GM18505 (cell line): ENCODE measurements around the gene ZER1.

ENCODE experiments used
- ATAC-seq: cut with Tn5 transposase; IDR thresholded peaks from one replicate; pipeline ENCODE4 v1.9.1; 2021; ENCODE audit not compliant: unreplicated experiment
- POLR2A ChIP-seq: IDR thresholded peaks from 4 replicates; pipeline ENCODE4 v1.6.1; 2011; ENCODE audit warnings: borderline replicate concordance; ENCODE audit not compliant: insufficient read depth, insufficient read length; ENCODE audit errors: extremely low read depth

ZER1 gene

DNA sequence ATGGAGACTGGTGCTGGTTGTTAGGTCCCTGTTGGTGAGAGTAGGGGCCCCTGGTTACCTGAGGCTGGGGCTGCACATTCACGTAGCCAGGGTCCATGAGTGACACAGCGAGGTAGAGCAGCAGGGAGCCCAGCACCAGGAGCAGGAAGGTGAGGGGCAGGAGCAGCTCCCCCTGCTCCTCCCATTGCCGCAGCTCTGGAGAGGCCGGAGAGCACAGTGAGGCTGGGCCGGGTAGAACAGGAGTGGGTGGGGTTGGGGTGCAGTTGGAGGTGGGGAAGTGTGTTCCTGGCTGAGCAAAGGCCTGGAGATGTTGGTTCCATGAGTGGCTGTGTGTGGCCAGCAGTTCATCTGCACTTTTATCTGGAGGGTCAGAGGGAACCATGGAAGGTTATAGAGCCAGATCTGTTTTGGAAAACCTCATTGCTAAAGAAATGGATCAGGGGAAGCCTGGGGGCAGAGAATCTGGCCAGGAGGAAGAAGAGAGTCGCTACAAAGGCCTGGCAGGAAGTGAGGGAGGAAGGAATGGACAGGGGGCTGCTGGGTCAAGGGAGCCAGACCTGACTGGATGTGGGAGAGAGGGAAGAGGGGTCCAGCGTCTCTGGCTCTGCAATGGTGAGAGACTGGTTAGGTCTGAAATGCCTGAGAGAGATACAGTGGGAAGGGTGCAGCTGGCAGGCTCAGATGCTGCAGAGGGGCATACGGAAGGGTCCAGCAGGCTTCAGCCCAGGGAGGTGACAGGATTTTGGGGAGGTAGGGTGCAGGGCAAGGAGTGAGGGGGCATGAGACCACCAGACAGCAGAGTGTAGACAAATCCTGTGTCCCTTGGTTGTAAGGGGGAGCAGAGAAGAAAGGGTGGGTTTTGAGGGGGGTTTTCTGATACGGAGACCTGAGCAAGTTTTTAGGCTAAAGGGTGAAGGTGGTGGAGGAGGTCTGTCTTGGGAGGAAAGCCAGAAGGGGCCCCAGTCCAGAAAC lies 49.1 kb downstream of the ZER1 start:
- no peak for TF ChIP-seq POLR2A
- no peak for ATAC-seq

DNA sequence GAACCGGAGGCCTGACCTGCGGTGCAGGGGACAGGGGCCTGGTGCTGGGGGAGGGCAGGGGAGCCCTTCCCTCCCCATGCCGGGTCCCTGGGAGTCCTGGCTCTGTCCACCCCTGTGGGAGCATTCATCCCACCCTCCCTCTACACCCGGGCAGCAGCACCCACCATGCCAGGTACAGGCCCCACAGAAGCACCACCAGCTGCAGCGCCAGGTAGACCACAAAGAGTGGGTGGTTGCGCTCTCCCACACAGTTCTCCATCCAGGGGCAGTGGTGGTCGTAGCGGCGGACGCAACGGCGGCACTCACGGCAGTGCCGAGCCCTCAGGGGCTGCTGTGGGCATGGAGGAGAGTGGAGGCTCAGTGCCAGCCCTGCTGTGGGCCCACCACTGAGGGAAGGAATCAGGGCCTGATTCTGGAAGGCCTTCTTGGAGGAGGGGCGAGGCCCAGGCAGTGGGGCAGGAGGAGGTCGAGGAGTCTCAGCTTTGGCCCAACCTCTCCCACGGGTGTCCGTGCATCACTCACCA lies 50.2 kb downstream of the ZER1 start:
- no peak for ATAC-seq
- TF ChIP-seq POLR2A = no peak

DNA sequence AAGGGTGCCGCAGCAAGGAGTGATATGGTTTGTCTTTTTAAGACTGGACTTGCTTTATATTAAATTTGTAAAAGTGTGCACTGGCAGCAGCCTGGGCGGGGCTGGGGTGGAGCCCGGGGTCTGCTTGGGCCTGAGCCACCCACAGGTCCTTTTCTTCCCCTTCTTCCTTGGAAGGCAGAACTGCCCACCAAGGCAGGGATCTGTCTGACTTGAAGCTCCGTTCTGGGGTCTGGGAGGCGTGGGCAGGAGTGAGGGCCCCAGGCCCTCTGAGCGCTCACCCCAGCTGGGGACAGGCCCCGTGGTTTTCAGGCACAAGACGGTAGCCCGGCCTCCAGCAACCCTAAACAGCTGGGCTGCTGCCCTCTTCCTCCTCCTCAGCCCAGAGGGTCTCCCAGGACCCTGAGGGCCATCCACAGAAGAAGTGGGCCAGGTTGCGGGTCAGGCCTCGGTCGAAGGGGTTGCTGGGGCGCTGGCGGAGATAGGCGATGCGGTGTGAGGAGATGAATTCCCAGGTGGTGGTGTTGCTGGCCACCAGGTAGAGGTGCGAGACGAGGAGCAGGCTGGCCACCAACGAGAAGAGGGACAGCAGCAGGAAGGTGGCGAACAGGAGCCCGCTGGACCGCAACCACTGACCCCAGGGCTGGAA lies 50.8 kb downstream of the ZER1 start:
- no peak for ATAC-seq

DNA sequence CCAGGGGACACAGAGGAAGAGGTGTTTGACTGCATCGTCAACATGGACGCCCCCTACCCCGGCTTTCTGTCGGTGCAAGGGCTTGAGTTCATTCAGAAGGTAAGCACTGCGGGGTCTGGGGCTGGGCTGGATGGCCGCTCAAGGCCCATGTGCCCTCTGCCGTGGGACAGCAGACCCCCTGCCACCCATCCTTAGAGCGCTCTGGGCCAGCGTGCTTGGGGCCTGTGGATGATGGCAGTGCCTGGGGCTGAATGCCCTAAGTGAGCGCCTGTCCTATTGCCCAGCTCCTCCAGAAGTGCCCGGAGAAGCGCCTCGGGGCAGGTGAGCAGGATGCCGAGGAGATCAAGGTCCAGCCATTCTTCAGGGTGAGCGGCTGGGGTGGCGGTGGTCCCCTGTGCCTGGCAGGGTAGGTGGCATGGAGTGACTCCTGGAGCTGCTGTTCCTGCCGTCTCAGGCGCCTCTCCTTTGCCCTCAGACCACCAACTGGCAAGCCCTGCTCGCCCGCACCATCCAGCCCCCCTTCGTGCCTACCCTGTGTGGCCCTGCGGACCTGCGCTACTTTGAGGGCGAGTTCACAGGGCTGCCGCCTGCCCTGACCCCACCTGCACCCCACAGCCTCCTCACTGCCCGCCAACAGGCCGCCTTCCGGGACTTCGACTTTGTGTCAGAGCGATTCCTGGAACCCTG lies 51.7 kb downstream of the ZER1 start:
- TF ChIP-seq POLR2A = peak; percentile 17
- ATAC-seq = no peak

More for the DNA sequence above, 50.8 kb downstream of the ZER1 start:
- no peak for TF ChIP-seq POLR2A

DNA sequence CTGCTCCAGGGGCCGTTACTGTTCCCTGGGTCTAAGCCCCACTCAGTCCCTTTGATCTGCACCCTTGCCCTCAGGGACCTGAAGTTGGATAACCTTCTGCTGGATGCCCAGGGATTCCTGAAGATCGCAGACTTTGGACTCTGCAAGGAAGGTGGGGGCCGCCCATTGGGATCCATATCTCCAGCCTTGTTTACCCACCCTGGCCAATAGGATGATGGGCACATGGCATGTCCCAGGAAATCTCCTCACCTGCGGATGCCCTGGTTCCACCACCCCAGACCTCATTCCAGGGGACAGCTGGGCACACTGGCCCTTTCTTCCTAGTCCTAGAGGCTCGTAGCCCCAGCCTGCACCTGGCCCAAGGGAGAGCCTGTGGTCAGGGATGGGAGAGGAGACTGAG lies 53.3 kb downstream of the ZER1 start:
- TF ChIP-seq POLR2A = no peak
- ATAC-seq = no peak

DNA sequence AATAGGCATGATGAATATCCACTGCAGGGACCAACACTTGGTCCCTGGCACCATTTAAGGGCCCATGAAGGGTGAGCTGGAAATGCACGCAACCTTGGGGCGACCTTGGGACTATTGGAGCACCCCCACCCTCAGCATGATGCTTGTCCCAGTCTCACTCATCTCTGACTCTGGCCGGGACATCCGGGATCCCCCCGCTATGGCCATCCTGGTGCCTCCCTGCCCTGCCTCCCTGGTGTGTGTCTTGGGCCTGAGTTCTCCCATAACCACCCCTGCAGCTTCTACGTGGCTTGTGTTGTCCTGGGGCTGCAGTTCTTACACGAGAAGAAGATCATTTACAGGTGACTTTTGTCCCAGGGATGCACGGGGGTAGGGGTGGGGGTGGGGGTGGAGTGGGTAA lies 53.7 kb downstream of the ZER1 start:
- no peak for TF ChIP-seq POLR2A
- ATAC-seq = no peak

DNA sequence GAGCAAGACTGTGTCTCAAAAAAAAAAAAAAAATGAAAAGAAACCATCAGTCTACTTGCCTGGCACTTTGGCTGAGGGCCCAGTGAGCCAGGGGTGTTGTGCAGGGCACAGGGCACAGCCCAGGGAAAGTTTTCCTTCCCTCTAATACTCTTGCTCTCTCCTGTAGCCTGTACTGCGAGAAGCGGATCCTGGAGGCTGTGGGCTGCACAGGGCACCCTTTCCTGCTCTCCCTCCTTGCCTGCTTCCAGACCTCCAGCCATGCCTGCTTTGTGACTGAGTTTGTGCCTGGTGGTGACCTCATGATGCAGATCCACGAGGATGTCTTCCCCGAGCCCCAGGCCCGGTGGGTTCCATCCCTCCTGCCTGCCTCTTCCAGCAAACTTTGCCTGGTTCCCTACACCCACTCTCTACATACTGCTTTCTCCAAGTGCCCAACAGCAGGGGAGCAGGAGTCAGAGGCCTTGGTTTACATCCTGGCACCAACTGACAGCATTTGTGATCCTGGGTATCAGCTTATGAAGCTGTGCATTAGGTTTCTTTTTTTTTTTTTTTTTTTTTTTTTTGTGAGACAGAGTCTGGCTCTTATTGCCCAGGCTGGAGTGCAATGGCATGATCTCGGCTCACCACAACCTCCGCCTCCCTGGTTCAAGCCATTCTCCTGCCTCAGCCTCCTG lies 55.0 kb downstream of the ZER1 start:
- ATAC-seq = no peak
- no peak for TF ChIP-seq POLR2A

DNA sequence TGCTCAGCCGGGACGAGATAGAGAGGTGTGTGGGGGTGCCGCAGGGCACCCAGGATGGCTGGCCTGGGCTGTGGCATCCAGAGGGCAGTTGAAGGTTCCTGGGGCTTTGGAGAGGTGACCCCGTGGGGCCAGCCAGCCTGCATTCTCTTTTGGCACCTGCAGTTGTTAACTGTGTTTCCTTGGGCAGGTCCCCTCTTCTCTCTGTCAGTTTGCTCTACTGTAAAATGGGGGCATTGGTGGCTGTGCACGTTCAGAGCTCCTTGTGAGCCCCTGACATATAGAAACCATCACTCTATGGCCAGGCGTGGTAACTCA lies 56.3 kb downstream of the ZER1 start:
- TF ChIP-seq POLR2A = no peak
- ATAC-seq = no peak

DNA sequence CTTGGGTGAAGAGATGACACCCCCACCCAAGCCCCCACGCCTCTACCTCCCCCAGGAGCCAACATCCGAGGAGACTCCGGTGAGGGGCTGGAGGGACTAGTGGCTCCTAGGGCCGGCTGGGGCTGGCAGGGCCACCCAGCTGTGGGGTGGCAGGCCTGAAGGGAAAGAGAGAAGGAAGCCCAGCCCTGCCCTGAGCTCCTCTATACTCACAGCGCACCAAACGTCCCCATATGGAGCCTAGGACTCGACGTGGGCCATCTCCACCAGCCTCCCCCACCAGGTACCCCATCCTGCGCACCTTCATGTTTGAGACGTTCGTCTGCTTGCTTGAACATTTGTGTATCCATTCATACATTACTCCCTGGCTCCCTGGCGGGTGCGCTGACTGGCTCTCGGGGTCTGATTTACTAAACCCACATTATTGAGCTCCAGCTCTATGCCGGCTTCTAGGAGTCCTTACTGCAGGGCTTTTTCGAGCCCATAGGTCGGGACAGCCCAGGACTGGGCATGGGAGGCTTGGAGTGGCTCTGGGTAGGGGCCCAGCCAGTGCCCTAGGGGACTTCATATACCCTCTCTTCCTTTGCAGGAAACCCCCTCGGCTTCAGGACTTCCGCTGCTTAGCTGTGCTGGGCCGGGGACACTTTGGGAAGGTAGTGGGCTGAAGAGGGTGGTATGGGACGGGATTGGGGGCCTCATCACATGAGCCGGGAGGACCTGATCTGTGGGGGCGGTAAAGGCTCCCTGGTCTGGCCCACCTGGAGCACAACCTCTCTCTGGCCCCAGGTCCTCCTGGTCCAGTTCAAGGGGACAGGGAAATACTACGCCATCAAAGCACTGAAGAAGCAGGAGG lies 56.9 kb downstream of the ZER1 start:
- no peak for ATAC-seq
- no peak for TF ChIP-seq POLR2A

DNA sequence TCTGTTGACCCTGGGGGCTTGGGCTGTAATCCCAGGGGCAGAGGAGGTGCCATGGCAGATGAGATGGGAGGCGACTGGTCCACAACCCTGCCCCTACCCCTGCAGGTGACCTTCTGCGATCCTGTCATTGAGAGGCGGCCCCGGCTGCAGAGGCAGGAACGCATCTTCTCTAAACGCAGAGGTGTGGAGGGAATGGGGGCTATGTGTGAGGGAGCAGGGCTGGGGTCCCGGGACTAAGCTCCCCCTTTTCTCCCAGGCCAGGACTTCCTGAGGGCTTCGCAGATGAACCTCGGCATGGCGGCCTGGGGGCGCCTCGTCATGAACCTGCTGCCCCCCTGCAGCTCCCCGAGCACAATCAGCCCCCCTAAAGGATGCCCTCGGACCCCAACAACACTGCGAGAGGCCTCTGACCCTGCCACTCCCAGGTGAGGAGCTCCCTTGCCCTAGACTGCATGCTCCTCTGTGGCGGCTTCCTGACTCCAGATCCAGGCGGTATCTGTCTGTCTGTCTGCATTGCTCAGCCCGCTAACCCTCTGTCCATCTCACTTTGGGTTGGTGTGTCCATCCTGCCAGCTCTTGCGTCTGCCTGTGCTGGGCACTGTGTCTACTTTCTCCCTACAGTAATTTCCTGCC lies 57.7 kb downstream of the ZER1 start:
- ATAC-seq = no peak
- TF ChIP-seq POLR2A = no peak

DNA sequence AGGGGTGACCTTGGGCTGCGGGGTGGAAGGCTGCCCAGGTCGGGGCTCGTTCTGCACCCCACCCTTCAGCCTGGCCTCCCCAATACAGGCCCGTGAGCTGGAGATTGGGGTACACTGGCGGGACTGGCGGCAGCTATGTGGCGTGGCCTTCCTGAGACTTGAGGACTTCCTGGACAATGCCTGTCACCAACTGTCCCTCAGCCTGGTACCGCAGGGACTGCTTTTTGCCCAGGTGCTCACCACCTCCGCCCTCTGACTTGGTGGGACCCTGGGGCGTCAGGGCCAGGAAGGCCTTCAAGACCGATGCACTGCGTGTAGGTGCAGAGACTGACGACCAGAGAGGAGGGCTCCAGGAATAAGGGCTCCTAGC lies 58.3 kb downstream of the ZER1 start:
- TF ChIP-seq POLR2A = no peak
- no peak for ATAC-seq
